WERI-Rb-1 (cell line): ENCODE data around the gene AAMDC.

Experiments
- DNase-seq: peaks from one replicate; pipeline ENCODE4 v3.0.0-alpha.2; 2020
- H3K27ac ChIP-seq: fragments of 250-450 bp; sonication (Bioruptor Pico); 2 replicates; pipeline ENCODE4 v1.5.1; 2020; ENCODE audit warnings: mild to moderate bottlenecking, moderate library complexity
- H3K27me3 ChIP-seq: fragments of 250-450 bp; sonication (Bioruptor Pico); 2 replicates; pipeline ENCODE4 v1.5.1; 2021; ENCODE audit warnings: mild to moderate bottlenecking, low read depth, moderate library complexity; ENCODE audit not compliant: insufficient read depth, severe bottlenecking
- H3K36me3 ChIP-seq: fragments of 250-450 bp; sonication (Bioruptor Pico); 2 replicates; pipeline ENCODE4 v1.5.1; 2020; ENCODE audit warnings: mild to moderate bottlenecking, moderate library complexity
- H3K4me3 ChIP-seq: 2 replicates; pipeline ENCODE4 v1.5.1; 2011; ENCODE audit warnings: low read depth, mild to moderate bottlenecking, control low read depth, low read length
- H3K9me3 ChIP-seq: fragments of 250-450 bp; sonication (Bioruptor Pico); 2 replicates; pipeline ENCODE4 v1.5.1; 2021; ENCODE audit warnings: mild to moderate bottlenecking, moderate library complexity; ENCODE audit not compliant: severe bottlenecking
- CTCF ChIP-seq: IDR thresholded peaks from 2 replicates; pipeline ENCODE4 v1.5.1; 2011; ENCODE audit warnings: low read depth, mild to moderate bottlenecking, control low read depth, inconsistent platforms, low read length

Gene AAMDC

DNA sequence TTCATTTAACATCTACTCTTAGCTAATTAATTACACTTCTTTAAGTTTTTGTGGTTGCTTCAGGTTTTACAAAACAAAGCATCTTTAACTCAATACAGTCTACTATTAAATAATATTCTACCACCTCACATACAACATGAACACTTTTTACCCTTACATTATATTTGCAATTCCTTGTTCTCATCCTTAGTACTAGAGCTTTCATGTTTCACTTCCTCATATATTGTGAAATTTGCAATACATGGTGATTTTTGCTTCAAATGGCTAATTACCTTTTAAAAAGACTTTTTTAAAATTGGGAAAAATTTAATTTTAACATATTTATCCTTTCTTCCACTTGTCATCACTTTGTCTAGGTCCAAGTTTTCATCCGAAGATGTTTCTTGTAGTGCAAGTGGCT is 37.9 kb upstream of the AAMDC start:
- TF ChIP-seq CTCF = no peak
- no peaks in the 10 kb centered on the region; the same call in 1 of the 2 replicates for H3K36me3 ChIP-seq
- H3K27ac ChIP-seq = no peak overlapping the region
- H3K27me3 ChIP-seq = no peaks in the 10 kb centered on the region
- no peak overlapping the region for H3K4me3 ChIP-seq
- H3K9me3 ChIP-seq = no peaks in the 10 kb centered on the region
- no peak for DNase-seq

DNA sequence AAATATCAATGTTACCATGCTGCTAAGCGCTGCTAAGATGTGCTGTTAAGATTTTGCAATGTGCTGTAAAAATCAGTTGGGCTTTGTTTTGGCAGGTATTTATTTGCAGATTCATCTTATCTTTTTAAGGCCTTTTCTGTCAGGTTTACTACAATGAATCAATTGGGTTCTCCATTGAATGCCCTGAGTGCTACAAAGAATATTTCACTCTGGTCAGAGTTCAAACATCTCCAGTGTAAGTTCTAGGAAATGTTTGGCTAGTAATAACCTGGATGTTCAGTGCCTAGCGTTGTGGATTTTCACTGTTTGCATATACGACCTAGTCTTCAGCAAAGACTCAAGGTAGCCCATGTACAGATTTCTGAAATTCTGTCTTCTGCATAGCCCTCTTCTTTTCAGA is 36.4 kb upstream of the AAMDC start:
- Histone ChIP-seq H3K36me3 (no peaks in the 10 kb centered on the region; the same call in 1 of the 2 replicates), H3K9me3 (no peaks in the 10 kb centered on the region), H3K27me3 (no peaks in the 10 kb centered on the region), H3K27ac (no peak overlapping the region), H3K4me3 (no peak overlapping the region)
- DNase-seq = no peak
- no peak for TF ChIP-seq CTCF

GRCh38 chr11:77789061-77789730 is 31.7 kb upstream of the AAMDC start:
- no peaks in the 10 kb centered on the region; the same call in 1 of the 2 replicates for H3K36me3 ChIP-seq
- no peaks in the 10 kb centered on the region for H3K9me3 ChIP-seq
- no peak overlapping the region for H3K27ac ChIP-seq
- H3K4me3 ChIP-seq = no peak overlapping the region
- no peak for DNase-seq
- no peaks in the 10 kb centered on the region for H3K27me3 ChIP-seq
- no peak for TF ChIP-seq CTCF

DNA sequence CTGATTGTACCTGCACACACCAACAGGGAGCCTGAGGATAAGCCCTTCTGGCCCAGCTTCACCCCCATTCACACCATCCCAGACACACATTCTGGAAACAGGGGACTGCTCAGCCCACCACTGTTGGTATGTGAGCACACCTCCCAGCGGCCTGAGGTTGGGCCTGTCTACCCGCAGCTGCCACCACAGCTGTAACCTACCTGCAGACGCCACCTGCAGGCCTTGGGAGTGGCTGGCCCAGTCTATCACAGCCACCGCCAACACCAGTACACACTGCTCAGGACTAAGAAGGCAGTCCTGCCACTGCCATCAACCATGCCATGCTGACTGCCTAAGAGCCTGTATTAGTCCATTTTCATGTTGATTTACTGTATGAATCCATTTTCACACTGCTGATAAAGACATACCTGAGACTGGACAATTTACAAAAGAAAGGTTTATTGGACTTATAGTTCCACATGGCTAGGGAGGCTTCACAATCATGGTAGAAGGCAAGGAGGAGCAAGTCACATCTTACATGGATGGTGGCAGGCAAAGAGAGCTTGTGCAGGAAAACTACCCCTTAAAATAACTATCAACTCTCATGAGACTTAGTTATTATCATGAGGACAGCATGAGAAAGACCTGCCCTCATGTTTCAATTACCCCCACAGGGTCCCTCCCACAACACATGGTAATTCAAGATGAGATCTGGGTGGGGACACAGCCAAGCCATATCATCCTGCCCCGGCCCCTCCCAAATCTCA is 31.0 kb upstream of the AAMDC start:
- DNase-seq = no peak
- Histone ChIP-seq H3K27me3 (no peaks in the 10 kb centered on the region), H3K9me3 (no peaks in the 10 kb centered on the region), H3K36me3 (no peaks in the 10 kb centered on the region; the same call in 1 of the 2 replicates), H3K4me3 (no peak overlapping the region), H3K27ac (no peak overlapping the region)
- 0 out of 2 replicates have a peak, but pooled peaks have one; percentile 1 for TF ChIP-seq CTCF

DNA sequence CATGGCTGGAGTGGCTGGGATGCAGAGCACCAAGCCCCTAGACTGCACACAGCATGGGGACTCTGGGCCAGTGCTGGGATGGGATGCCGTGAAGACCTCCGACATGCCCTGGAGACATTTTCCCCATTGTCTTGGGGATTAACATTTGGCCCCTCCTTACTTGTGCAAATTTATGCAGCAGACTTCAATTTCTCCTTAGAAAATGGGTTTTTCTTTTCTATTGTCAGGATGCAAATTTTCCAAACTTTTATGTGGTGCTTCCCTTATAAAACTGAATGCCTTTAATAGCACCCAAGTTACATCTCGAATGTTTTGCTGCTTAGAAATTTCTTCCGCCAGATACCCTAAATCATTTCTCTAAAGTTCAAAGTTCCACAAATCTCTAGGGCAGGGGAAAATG is 29.6 kb upstream of the AAMDC start:
- Histone ChIP-seq H3K36me3 (no peaks in the 10 kb centered on the region; the same call in 1 of the 2 replicates), H3K9me3 (no peaks in the 10 kb centered on the region), H3K27me3 (no peaks in the 10 kb centered on the region), H3K4me3 (no peak overlapping the region), H3K27ac (no peak overlapping the region)
- no peak for TF ChIP-seq CTCF
- DNase-seq = no peak
